ENCODE data around the gene FBXW4.

FBXW4 gene

DNA sequence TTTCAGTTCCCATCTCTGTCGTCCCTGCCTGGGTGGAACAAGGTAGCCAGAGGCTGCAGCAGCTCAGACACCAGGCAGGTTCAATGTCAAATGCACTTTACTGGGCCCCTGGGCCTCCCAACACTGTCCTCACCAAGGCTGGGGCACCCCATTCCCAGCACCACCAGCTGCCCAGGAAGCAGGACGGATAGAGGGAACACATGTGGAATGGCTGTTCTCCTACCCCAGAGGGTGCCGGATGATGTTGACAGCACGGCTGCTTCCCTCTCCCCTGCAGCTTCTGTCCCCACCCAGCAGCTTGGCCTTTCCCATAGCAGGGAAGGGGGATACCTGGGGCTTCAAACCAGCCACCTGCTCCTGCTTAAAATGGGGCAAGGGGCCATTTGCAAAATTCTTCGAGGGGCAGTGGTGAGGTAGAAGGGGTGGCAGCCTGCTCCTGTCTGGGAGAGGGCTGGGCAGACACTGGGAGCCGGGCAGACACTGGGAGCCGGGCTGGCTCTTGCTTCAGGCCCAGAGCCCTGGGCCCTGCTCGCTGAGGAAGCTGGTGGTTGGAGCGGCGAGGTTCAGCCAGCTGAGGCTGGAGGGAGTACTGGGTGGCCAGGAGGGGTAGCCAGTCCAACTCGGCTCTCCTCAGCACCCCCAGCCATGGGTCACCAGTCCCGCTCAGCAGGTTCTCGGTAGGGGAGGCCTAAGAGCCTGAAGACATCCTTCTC is 116.0 kb downstream of the FBXW4 start:
- DNase-seq = no peak

DNA sequence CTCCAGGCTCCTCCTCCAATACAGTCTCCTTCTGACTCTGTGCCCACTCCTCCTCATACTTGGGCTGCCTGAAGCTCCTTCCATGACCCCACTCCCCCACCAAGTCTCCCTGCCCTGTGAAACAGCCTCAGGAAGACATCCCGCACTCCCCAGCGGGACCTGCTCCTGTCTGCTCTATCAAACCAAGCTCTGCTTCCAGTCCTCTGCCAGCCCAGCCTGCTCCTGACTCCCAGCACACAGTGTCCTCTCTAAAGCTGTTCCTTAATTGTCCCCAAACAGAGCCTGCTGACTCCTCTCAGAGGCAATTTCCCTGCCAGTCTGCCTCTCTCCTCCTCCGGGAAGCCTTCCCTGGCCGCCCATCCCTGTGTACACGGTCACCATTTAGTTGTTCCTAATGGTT is 116.8 kb downstream of the FBXW4 start:
- no peak for DNase-seq

DNA sequence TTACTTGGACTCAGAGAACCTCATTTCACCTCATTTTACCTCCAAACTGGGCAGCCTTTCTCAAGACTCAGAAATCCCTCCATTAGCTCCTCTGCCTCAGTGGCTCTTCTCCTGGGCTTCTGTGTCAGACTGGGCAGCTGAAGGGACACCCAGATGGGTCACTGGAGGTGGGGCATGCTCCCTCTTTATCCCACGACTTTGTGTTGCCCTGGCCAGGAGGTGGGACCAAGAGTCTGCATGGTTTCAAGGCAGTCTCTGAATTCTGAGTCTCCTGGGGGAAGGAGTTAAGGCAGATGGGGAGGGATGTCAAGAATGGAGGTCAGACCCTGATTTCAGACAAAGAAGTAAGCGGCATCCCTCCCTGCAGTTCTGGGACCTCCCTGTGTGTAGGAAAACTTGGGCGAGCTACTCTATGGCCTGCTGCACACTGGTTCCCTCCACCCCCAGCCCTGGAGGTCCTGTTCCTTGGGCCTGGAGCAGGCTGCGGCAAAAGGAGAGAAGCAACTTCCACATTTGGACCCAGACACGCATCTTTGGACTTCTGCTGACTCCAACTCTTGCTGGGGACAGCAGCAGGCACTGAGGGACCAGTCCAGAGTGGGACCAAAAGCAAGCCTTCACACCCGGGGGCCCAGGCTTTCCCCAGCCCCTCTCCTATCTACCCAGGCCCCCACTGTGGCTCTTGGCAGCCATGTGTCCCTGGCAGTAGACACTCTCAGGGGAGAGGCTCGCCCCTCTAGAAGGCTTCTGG is 117.7 kb downstream of the FBXW4 start:
- no peak for DNase-seq

DNA sequence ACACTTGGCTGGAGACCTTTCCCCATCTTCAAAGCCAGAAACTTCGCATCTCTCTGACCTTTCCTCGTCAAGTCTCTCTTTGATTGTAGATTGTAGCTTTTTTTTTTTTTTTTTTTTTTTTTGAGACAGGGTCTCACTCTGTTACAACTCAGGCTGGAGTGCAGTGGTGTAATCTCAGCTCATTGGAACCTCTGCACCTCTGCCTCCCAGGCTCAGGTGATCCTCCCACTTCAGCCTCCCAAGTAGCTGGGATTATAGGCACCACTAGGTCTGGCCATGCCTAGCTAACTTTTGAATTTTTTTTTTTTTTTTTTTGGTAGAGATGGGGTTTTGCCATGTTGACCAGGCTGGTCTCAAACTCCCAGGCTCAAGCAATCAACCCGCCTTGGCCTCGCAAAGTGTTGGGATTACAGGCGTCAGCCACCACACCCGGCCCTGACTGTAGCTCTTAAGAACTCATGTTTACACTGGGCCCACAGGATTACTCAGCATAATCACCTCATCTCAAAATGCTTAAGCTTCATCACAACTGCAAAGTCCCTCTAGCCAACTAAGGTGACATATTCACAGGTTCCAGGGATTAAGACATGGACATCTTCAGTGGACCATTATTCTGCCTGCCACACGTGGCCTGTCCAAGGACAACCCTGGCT is 118.6 kb downstream of the FBXW4 start:
- DNase-seq = no peak

DNA sequence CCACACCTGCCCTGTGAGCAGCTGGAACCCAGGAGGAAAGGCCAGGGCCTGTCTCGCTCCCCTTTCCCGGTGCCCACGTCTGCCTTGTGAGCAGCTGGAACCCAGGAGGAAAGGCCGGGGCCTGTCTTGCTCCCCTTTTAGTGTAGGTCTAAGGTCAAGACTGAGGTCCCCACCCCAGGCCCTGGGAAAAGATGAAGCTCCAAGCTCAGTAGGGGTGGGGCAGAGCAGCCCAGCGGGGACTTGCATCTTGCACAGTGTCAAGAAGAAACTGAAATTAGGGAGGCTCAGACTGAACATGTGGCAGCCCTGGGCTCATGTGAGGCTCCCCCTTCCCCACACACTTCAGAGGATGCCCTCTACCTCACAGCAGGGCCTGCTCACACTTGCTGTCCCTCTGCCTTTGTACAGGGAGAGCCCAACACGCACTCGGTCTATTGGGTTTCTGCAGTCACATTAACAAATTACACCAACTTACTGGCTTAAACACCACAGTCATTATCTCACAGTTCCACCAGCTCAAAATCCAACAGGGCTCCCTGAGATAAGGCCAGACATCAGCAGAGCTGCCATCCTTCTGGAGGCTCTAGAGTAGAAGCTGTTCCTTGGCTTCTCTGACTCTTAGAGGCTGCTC is 119.3 kb downstream of the FBXW4 start:
- no peak for DNase-seq

DNA sequence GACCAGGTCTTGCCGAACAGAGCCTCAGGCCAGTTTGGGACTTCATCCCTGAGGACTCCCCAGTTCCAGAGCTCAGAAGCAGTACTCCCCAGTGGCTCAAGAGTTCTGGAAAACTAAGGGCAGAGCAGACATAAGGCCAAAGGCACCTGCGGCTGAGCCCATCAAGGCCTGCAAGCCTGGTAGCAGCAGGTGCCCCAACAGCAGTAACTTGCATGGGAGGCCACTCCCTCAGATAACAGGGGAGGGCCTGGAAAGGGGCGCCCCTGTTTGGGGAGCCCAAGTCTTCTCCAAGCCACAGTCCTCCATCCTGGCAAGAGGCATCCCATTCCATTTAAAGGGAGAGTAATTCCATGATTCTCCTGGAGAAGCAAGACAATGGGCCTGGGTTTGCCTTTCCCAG is 119.9 kb downstream of the FBXW4 start:
- no peak for DNase-seq

DNA sequence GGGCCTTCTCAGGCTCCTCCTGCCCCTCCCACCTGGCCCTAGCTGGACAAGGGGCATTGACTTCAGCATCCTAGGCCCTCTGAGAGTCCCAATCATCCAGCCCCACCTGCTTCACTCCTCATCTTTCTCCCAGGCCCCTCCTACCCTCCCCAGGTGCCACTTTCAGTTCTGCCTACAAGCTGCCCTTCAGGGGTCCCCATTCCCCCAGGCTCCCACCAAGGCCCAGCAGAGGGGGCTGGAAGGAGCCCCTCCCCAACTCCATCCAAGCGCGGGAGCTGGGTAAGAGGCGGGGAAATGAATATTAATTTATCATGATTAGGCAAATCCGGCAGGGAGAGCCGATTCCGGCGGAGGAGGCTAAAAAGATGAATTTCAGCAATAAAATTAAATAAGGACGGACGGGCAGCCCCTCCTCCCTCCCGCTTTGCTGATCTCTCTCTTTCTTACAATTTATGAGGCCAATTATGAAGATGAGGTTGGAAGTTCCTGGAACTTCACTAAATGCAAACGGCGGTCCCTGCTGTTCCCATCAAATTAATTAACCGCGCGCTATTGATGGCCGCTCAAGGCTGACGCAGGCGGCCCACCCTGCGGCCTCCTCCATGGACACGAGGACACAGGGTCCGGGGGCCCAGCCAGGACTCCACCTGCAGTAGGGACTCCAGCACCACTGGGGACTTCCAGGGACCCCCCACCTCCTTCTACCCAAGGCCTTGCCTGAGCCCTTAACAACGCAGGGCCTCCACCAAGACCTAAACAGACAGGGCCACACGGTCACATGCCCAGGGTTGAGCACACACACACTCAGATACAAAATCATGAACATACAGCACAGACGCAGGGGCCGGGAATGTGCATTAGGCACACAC is 120.9 kb downstream of the FBXW4 start:
- DNase-seq = no peak

DNA sequence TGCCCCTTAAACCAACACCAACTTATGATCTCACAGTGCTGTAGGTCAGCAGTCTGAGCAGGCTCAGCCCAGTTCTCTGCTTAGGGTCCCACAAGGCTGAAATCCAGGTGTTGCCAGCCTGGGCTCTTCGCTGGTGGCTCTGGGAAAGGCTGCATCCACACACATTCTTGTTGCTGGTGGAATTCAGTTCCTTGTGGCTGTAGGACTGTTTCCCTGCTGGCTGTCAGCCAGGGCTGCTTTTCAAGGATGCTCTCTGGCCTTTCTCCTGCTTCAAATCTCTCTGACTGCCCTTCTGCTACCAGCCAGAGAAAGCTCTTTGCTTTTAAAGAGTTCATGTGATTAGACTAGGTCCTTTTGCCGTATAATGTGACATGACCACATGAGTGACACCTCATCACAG is 122.2 kb downstream of the FBXW4 start:
- no peak for DNase-seq

DNA sequence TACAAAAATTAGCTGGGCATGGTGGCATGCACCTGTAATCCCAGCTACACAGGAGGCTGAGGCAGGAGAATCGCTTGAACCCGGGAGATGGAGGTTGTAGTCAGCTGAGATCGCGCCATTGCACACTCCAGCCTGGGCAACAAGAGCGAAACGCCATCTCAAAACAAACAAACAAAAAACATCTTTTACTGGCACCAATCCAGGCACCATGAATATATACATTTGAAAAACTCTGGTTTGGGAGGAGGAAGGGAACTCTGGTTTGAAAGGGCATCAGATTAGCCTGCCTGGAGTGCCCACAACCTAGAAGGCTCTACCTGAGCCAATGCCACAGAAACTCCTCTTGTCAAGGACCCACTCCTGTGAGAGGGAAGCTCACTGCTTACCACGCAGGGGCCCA is 122.8 kb downstream of the FBXW4 start:
- DNase-seq = no peak

DNA sequence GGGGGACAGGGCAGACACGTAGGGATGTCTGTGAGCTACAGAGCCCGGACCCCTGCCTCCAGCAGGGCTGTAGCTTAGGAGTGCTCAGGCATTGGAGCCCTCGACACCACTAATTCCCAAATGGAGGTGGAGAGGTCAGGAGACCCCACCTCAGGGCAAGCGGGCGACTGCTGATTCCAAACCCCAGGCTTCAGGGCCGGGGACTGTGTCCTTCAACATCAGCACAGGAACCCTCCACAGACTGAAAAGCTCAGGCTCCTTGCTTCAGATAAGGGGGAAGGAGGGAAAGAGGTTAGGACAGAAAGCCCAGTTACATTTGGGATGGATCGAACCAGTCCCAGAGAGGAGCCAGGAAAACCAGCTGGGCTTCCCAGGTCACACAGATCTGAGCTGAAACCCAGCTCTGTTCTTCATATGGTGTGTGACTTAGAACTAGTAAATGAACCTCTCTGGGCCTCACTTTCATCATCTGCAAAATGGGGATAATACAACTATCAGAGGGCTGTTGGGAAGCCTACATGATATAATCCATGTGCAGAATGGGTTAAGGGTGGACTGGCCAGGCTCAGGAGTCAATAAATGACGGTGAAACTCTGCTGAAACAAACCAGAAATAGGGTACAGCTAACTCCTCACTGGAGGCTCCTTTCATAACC is 123.6 kb downstream of the FBXW4 start:
- no peak for DNase-seq

DNA sequence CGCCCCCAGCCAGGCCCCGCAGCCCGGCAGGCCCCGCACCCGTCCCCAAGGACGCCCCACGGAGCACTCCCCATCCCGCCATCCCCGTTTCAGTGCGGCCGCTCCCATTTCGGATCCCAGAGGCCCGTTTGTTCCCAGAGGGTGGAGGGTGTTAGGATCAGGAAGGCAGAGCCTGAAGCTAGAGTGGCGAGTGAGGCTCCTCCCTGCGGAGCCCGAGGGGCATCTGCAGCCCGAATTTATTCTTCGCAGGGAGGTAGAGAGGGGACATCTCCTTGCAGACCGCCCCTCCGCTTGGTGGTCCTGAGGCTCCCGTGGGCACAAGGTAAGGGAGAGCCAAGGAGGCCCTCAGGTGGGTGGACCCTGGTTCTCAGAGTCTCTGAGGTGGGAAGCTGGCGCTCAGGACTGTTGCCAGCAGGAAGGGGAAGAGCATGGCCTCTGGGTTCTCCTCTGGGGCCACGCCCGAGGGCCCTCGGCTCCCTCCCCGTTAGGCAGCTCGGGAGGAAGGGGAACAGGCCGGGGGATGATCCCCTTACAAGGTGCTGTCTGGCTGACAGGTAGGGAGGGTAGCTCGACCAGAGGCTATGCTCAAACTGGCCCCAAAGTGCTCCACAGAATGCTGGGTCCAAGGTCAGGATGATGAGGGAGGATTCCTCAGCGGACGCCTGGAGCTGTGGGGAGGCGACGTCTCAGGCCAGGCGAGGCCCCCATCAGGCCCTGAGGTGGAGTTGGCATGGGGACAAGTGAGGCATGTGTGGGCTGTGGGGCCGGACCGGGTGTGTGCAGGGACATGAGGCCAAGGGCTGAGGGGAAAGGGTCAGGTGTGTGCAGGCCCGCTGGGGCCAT is 124.3 kb downstream of the FBXW4 start:
- DNase-seq = no peak

DNA sequence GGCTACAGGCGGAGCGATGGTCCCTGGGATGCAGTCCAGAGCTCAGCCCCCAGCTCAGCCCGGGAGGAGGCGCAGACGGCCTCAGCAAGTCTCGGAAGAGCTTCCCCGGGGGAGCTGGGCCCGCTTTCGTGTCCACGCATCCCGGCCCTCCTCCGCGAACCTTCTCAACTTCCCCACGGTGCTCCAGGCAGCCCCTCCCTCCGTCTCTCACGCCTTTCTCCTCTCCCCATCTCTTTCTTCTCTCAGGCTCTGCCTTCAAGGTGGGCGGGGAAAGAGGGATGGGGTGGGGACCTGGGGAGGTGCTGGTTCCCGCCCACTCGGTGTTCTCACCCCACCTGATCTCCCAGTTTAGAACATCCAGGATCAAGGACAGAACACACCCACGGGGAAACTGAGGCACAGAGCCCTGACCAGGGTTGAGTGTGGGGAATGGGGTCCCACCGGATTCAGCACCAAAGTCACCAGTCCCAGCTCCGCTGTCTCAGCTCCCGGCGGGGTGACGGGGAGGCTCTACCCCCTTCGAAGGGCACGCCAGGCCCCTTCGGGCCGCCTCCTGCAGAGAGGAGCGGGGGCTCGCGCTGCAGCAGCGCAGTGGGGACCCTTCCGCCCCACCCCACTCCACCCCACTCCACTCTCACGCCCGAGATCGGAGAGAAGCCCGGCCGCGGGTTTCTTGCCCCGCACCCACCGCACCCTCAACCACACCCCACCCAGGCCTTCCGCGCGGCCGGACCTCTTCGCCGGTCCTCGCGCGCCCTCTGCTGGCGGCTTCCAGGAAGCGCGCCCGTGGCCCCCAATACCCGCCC is 125.1 kb downstream of the FBXW4 start:
- no peak for DNase-seq

DNA sequence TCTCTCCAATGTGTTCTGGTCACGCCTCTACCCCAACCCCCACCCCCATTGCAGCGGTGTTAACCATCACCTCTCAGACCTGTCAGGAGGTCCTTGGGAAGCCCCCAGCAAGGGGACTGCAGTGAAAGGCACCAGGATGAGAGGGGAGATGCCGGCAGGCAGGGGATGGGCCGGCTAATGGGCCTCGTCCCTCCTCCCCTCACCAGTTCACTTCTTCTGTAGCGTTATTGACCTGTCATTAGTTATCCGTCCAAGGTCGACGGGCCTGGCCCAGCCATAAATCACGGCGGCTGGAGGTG is 125.7 kb downstream of the FBXW4 start:
- no peak for DNase-seq

DNA sequence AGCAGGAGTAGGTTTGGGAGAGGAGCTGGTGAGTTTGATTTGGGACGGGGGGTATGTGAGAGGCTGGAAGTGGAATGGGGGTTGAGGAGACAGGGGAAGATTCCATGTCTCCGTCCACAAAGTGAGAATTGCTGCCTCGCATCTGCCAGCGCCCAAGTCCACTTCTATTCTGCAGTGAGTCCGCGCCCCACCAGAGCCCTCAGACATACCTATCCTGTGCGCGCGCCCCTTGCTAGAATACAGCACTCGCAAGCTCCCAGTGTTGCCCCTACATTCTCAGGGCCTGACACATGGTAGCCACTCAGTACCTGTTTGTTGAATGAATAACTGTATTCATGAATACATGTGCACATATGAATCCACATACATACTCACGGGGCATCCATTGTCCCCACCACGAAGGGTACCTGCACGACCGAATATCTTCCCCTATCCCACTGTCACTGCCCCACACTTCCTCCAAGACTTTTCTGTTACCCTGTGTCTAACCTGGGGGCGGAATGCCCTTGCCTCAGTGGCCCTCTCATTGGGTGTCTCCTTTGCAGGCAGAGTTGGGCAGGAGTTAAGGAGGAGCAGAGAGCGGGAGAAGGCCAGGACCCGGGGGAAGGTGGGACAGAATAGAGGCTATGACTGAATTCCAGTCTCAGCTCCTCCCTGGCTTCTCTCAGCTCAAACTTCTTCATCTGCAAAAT is 126.8 kb downstream of the FBXW4 start:
- DNase-seq = no peak

DNA sequence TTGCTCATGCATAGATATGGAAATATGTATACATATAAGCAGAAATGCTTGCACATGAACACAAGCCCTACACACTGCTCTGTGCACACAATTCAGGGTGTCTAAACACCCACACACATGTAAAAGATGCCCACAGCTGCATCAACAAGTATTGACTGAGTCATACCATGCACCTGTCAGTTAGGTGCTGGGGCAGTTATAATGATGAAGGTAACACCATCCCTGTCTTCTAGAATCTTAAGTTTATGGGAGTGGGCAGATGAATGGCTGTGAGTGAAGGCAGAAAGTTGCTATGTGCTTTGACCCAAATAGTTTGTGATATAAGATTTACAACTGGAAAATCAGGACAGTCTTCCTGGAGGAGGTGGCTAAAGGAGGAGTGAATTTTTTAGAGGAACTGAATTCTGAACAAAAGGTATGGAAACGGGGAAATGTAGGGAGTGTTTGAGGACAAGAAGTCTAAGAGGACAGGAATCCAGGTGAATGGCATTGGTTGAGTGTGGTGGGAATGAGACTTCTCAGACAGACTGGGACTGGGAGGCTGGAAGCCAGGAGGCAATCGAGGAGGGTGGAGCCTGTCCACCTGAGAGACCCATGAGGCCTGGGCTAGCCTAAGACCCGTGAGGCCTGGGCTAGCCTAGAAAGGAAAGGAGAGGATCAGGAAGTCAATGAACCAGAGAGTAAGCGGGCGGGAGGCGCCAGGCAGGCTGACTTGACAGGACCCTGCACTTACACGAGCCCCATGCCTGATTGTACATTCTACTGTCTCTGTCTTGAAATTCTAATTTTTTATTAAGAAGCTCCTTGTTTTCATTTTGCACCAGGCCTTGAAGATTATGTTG is 127.6 kb downstream of the FBXW4 start:
- no peak for DNase-seq

DNA sequence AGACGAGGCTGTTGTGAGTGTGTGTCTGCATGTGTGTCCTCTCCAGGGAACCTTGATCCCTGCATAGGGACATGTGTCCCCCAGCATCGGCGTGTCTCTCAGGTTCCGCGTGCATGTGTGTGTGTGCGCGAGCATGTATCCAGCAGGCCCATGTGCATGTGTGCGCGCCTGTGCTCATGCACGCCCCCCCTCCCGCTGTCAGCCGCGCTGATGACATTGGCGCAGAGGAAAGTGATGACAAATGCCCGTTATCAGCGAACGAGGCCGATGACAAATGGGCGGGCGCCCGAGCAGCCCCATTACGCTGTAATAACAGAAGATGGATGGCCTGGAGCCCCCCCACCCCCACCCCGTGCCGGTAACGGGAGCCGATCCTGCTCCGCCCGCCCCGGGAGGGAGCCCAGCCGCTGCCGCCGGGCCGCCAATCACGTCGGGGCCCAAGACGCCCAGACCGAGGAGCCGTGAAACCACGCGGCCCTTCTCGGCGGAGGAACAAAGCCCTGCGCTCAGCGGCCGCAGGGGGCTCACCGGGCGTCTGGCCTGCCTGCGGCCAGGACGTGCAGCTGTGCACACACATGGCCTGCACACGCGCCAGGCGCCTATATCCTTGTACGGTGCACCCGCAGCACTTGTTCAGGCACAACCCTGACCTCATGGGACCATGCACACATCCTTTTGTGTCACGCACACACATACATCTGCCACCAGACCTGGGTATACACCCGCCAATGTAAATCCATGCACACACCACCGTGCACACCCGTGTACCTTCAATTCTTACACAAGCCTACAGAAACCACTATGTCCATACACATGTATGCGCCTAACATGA is 128.4 kb downstream of the FBXW4 start:
- DNase-seq = no peak

DNA sequence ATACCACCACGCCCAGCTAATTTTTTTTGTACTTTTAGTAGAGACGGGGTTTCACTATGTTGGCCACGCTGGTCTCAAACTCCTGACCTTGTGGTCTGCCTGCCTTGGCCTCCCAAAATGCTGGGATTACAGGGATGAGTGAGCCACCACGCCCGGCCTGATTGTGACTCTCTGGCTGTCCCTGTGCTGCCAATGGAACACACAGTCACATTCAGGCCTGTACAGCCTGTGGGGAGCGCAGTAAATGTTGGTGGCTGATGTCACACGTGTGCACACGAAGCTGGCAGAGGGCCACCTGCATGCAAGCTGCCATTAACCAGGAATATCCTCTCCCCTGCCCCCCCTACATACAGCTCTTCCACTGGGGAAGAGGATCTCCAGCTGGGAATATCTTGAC is 129.0 kb downstream of the FBXW4 start:
- no peak for DNase-seq

DNA sequence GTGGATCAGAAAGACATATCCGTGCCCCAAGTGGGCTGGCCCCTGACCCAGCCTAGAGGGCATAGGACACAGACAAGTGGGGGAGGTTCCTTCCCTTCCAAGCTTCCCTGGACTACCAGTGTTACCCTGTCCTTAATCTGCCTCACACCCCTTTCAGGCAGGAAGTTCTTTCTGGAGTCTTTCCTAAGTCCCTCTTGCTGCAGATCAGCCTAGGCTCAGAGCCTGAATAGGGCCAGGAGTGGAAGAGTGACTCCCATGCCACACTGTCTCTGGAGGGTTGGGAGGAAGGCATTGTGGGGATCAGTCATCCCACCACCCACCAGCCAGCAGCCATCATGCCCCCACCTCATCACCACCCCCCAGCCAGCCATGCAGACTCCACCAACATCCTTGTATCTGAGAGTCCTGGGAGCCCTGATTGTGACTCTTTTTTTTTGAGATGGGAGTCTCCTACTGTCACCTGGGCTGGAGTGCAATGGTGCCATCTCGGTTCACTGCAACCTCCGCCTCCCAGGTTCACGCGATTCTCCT is 129.5 kb downstream of the FBXW4 start:
- no peak for DNase-seq
